Liver (tissue), 9 donors: ENCODE data around the gene RREB1. TPM values are rescaled to one million over a fixed set of nuclear protein-coding genes. Genes with fewer than 3 reads are reported as not detected.
A peak's percentile ranks its signal among the peaks of the same experiment; 100 is the strongest.

Experiments
- DNase-seq: peaks from one replicate; pipeline ENCODE4 v3.0.0-alpha.2; 2017; ENCODE audit warnings: low spot score
- H3K27ac ChIP-seq, 2 donors: one replicate each; pipeline ENCODE4 v1.7.0; 2013; ENCODE audit warnings: inconsistent platforms in 2 of 2, low read length in 2 of 2, control low read depth in 1 of 2, low read depth in 1 of 2, mild to moderate bottlenecking in 1 of 2
- H3K27me3 ChIP-seq, 4 donors: one replicate each; pipeline versions ENCODE4 v1.6.1 to v1.7.0; 2013; ENCODE audit warnings: low read length in 3 of 4, inconsistent platforms in 1 of 4, mild to moderate bottlenecking in 1 of 4, moderate library complexity in 1 of 4; ENCODE audit not compliant: control insufficient read depth in 4 of 4, insufficient read depth in 4 of 4
- H3K36me3 ChIP-seq, 4 donors: one replicate each; pipeline versions ENCODE4 v1.6.1 to v1.7.0; 2013; ENCODE audit warnings: low read length in 3 of 4, mild to moderate bottlenecking in 3 of 4, low read depth in 1 of 4, moderate library complexity in 1 of 4; ENCODE audit not compliant: control insufficient read depth in 4 of 4, insufficient read depth in 3 of 4
- H3K4me1 ChIP-seq, 4 donors: one replicate each; pipeline versions ENCODE4 v1.6.1 to v1.7.0; 2013; ENCODE audit warnings: low read length in 3 of 4, mild to moderate bottlenecking in 3 of 4, moderate library complexity in 1 of 4; ENCODE audit not compliant: control insufficient read depth in 4 of 4, insufficient read depth in 4 of 4
- H3K4me3 ChIP-seq, 3 donors: one replicate each; pipeline versions ENCODE4 v1.6.1 to v1.7.0; 2013; ENCODE audit warnings: low read length in 3 of 3, control low read depth in 1 of 3, low read depth in 1 of 3, mild to moderate bottlenecking in 1 of 3
- H3K9ac ChIP-seq, 2 donors: one replicate each; pipeline ENCODE4 v1.7.0; 2013; ENCODE audit warnings: low read length in 2 of 2, mild to moderate bottlenecking in 2 of 2, moderate library complexity in 2 of 2, control low read depth in 1 of 2, low read depth in 1 of 2
- H3K9me3 ChIP-seq, 4 donors: one replicate each; pipeline versions ENCODE4 v1.6.1 to v1.7.0; 2013; ENCODE audit warnings: low read length in 3 of 4; ENCODE audit not compliant: control insufficient read depth in 4 of 4
- EGR1 ChIP-seq, 2 donors: IDR thresholded peaks; 2 replicates each; pipeline ENCODE4 v1.6.1; 2016 to 2018; ENCODE audit warnings: antibody characterized with exemption in 2 of 2, low read depth in 2 of 2
- FOXA1 ChIP-seq: IDR thresholded peaks from 2 replicates; pipeline ENCODE4 v1.6.1; 2016; ENCODE audit warnings: antibody characterized with exemption
- FOXA2 ChIP-seq: IDR thresholded peaks from 2 replicates; pipeline ENCODE4 v1.6.1; 2016; ENCODE audit warnings: antibody characterized with exemption
- GABPA ChIP-seq, 2 donors: IDR thresholded peaks in 1 of 2; conservative IDR thresholded peaks in 1 of 2; 2 replicates each; pipeline ENCODE4 v1.6.1; 2016; ENCODE audit warnings: antibody characterized with exemption in 2 of 2, mild to moderate bottlenecking in 1 of 2, moderate library complexity in 1 of 2
- HNF4A ChIP-seq, 2 donors: conservative IDR thresholded peaks; 2 replicates each; pipeline ENCODE4 v1.6.1; 2016; ENCODE audit warnings: antibody characterized with exemption in 2 of 2, mild to moderate bottlenecking in 2 of 2
- HNF4G ChIP-seq: IDR thresholded peaks from 2 replicates; pipeline ENCODE4 v1.6.1; 2016; ENCODE audit warnings: antibody characterized with exemption
- JUND ChIP-seq, 2 donors: IDR thresholded peaks; 2 replicates each; pipeline ENCODE4 v1.6.1; 2016; ENCODE audit warnings: antibody characterized with exemption in 2 of 2
- NR2F2 ChIP-seq: IDR thresholded peaks from 2 replicates; pipeline ENCODE4 v1.6.1; 2016; ENCODE audit warnings: antibody characterized with exemption
- RAD21 ChIP-seq, 2 donors: IDR thresholded peaks; 2 replicates each; pipeline ENCODE4 v1.6.1; 2016; ENCODE audit warnings: antibody characterized with exemption in 2 of 2, mild to moderate bottlenecking in 2 of 2
- RXRA ChIP-seq, 2 donors: IDR thresholded peaks; 2 replicates each; pipeline ENCODE4 v1.6.1; 2017 to 2018; ENCODE audit warnings: antibody characterized with exemption in 2 of 2, mild to moderate bottlenecking in 1 of 2
- SP1 ChIP-seq: IDR thresholded peaks from 2 replicates; pipeline ENCODE4 v1.6.1; 2018; ENCODE audit warnings: antibody characterized with exemption, mild to moderate bottlenecking
- TAF1 ChIP-seq: conservative IDR thresholded peaks from 2 replicates; pipeline ENCODE4 v1.6.1; 2016; ENCODE audit warnings: antibody characterized with exemption, mild to moderate bottlenecking
- YY1 ChIP-seq: IDR thresholded peaks from 2 replicates; pipeline ENCODE4 v1.6.1; 2016; ENCODE audit warnings: antibody characterized with exemption, mild to moderate bottlenecking
- WGBS: extraction: QIAGEN DNeasy Blood & Tissue Kit; methylation state at CpG from one replicate; pipeline ENCODE4 v1.1.7; 2013; 5-methylcytosine and 5-hydroxymethylcytosine counted together
- polyA plus RNA-seq, 2 donors: library from polyadenylated mRNA; stranded (reverse) in 1 of 2; unstranded in 1 of 2; fragments of 200-250 nt in 1 of 2; fragments of >200 nt in 1 of 2; fragmentation: Nextera tagmentation in 1 of 2; extraction: Ambion mirVana in 1 of 2; gene quantifications; one replicate each; pipeline versions ENCODE4 v1.2.1 to v1.2.3, GENCODE V29; 2013 to 2015
- total RNA-seq, 2 donors: library from RNA; depleted of rRNA; stranded (reverse); fragments of >200 nt; gene quantifications; one replicate each; pipeline ENCODE4 v1.2.3, GENCODE V29; 2014
- TF ChIP-seq, protein P1 (sequence below): IDR thresholded peaks from 2 replicates; pipeline ENCODE4 v1.6.1; 2016; ENCODE audit warnings: antibody characterized with exemption
- TF ChIP-seq, protein P2 (sequence below): IDR thresholded peaks from 2 replicates; pipeline ENCODE4 v1.6.1; 2016; ENCODE audit warnings: antibody characterized with exemption, mild to moderate bottlenecking
- TF ChIP-seq, protein P3 (sequence below): IDR thresholded peaks from 2 replicates; pipeline ENCODE4 v1.6.1; 2016; ENCODE audit warnings: antibody characterized with exemption
- TF ChIP-seq, protein P4 (sequence below): IDR thresholded peaks from 2 replicates; pipeline ENCODE4 v1.6.1; 2016; ENCODE audit warnings: antibody characterized with exemption
- TF ChIP-seq, protein P5 (sequence below): fragments of 150-350 bp; IDR thresholded peaks from 2 replicates; pipeline ENCODE4 v1.5.1; 2017; ENCODE audit warnings: improper control_type of control experiment, low read depth, low read length; ENCODE audit not compliant: missing input control
- donor health status: healthy.
- donor health status: healthy.
- donor health status: healthy.
- donor health status: healthy.
- donor health status: healthy.

Gene RREB1
- total and polyA plus RNA-seq, 4 donors = 10.1 to 28.9 (median 17.3) TPM

DNA sequence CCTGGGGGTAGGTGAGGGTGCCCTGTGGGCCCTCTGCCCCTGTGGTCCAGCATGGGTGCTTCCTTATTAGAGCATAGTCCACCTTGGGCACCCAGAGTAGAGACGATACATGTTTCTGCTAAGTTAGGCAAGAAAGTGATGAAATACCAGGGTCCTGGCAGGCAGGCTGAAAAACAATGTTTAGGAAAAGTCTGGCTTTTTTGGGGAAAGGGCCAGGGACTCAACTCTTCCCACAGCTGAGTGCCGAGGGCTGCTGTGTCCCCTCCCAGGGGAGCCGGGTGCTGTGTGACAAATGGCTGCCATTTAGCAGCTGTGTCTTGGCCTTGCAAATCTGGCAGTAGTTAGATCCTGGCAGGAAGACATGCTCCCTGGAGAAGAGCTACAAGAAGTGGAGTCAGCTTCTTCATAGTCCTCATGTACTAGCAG is 61.5 kb downstream of the RREB1 start:
- 29% methylated on average over 3 of the region's 3 CpGs for WGBS
- no peaks in the 10 kb centered on the region for H3K27me3 ChIP-seq
- H3K36me3 ChIP-seq = no peaks in the 10 kb centered on the region
- DNase-seq = no peak
- peak; percentile 49 to 62 for TF ChIP-seq RXRA (IDR thresholded peaks at IDR 0.05)
- TF ChIP-seq, protein P1, sequence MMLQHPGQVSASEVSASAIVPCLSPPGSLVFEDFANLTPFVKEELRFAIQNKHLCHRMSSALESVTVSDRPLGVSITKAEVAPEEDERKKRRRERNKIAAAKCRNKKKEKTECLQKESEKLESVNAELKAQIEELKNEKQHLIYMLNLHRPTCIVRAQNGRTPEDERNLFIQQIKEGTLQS = peak; percentile 73
- peak; percentile 34 for TF ChIP-seq SP1
- no peak for TF ChIP-seq TAF1
- peak in 1 of 2 donors; percentile 4 for TF ChIP-seq RAD21 (IDR thresholded peaks at IDR 0.05)
- peak; percentile 75 to 76 for TF ChIP-seq HNF4A (conservative IDR thresholded peaks at IDR 0.05)
- H3K9ac ChIP-seq = no peak overlapping the region
- no peaks in the 10 kb centered on the region for H3K9me3 ChIP-seq
- H3K4me1 ChIP-seq = peaks cover 28 to 79% (median 76%) of the 10 kb centered on the region in 4 donors
- H3K4me3 ChIP-seq = no peak overlapping the region
- peak overlapping the region; percentile 64 to 79 for H3K27ac ChIP-seq

DNA sequence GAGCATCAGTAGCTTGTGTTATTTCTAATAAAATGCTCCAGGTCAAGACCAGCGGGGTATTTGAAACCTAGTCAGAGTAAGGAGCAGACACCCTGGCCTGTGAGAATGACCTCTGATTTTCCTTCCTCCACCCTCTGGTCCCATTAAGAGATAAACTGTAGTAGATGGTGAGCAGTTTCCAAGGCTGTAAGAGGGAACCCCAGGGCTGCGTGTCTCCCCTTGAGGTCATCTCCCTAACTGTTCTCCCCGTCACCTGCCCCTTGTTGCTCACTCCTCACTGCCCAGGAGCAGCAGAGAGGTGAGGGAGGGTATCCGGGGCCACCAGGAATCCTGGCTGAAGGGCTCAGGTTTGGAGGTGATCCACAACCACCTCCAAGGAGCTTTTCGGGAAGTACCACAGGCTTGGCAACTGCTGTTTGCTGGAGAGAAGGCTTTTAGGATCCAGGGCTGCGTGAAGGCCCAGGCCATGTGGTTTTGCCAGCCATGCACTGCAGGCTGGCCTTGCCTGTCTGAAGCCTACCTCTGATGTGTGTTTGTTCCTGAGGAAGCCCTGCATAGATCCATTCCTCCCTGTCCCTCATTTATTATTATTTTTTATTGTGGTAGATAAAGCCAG is 62.5 kb downstream of the RREB1 start:
- 79% methylated on average over 6 of the region's 6 CpGs for WGBS
- peaks cover 28 to 70% (median 69%) of the 10 kb centered on the region in 4 donors for H3K4me1 ChIP-seq
- no peaks in the 10 kb centered on the region for H3K36me3 ChIP-seq
- no peak for DNase-seq
- H3K4me3 ChIP-seq = no peak overlapping the region
- no peak for TF ChIP-seq TAF1
- no peaks in the 10 kb centered on the region for H3K27me3 ChIP-seq
- peak overlapping the region in 1 of 2 donors; percentile 18 for H3K9ac ChIP-seq
- peak overlapping the region; percentile 64 to 79 for H3K27ac ChIP-seq
- H3K9me3 ChIP-seq = no peaks in the 10 kb centered on the region

DNA sequence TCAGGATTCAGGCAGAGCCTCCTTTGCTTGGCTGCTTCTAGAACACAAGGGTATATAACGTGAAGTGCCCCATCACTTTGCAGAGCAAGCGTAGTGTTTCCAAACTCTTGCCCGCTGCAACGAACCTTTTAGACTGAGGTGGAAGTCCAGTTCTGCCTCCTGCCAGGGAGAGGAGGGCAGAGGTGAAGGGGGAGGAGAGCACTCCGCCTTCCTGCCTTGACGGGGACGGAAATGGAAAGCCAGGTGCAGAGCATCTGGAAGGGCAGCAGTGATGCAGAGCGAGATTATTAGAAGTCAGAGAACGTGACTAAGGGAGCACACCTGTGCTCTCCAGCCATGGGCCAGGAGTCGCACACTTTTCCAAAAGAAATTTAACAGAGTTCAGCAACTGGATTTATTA is 63.4 kb downstream of the RREB1 start:
- no peak for DNase-seq

More for the DNA sequence above, 63.4 kb downstream of the RREB1 start:
- H3K9me3 ChIP-seq = no peaks in the 10 kb centered on the region
- peak overlapping the region in 1 of 2 donors; percentile 18 for H3K9ac ChIP-seq
- TF ChIP-seq TAF1 = no peak
- peak; percentile 50 for TF ChIP-seq FOXA2
- peak; percentile 100 for TF ChIP-seq HNF4G
- TF ChIP-seq, protein P2, sequence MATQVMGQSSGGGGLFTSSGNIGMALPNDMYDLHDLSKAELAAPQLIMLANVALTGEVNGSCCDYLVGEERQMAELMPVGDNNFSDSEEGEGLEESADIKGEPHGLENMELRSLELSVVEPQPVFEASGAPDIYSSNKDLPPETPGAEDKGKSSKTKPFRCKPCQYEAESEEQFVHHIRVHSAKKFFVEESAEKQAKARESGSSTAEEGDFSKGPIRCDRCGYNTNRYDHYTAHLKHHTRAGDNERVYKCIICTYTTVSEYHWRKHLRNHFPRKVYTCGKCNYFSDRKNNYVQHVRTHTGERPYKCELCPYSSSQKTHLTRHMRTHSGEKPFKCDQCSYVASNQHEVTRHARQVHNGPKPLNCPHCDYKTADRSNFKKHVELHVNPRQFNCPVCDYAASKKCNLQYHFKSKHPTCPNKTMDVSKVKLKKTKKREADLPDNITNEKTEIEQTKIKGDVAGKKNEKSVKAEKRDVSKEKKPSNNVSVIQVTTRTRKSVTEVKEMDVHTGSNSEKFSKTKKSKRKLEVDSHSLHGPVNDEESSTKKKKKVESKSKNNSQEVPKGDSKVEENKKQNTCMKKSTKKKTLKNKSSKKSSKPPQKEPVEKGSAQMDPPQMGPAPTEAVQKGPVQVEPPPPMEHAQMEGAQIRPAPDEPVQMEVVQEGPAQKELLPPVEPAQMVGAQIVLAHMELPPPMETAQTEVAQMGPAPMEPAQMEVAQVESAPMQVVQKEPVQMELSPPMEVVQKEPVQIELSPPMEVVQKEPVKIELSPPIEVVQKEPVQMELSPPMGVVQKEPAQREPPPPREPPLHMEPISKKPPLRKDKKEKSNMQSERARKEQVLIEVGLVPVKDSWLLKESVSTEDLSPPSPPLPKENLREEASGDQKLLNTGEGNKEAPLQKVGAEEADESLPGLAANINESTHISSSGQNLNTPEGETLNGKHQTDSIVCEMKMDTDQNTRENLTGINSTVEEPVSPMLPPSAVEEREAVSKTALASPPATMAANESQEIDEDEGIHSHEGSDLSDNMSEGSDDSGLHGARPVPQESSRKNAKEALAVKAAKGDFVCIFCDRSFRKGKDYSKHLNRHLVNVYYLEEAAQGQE = peak; percentile 64
- TF ChIP-seq JUND (IDR thresholded peaks at IDR 0.05) = peak; percentile 86 to 87
- peak; percentile 90 for TF ChIP-seq NR2F2
- TF ChIP-seq RAD21 (IDR thresholded peaks at IDR 0.05) = peak; percentile 59 to 78
- TF ChIP-seq, protein P3, sequence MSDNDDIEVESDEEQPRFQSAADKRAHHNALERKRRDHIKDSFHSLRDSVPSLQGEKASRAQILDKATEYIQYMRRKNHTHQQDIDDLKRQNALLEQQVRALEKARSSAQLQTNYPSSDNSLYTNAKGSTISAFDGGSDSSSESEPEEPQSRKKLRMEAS = peak; percentile 93
- peak; percentile 99 for TF ChIP-seq SP1
- TF ChIP-seq, protein P1 = peak; percentile 45
- TF ChIP-seq, protein P4, sequence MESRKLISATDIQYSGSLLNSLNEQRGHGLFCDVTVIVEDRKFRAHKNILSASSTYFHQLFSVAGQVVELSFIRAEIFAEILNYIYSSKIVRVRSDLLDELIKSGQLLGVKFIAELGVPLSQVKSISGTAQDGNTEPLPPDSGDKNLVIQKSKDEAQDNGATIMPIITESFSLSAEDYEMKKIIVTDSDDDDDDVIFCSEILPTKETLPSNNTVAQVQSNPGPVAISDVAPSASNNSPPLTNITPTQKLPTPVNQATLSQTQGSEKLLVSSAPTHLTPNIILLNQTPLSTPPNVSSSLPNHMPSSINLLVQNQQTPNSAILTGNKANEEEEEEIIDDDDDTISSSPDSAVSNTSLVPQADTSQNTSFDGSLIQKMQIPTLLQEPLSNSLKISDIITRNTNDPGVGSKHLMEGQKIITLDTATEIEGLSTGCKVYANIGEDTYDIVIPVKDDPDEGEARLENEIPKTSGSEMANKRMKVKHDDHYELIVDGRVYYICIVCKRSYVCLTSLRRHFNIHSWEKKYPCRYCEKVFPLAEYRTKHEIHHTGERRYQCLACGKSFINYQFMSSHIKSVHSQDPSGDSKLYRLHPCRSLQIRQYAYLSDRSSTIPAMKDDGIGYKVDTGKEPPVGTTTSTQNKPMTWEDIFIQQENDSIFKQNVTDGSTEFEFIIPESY = peak; percentile 66
- TF ChIP-seq HNF4A (conservative IDR thresholded peaks at IDR 0.05) = peak; percentile 100
- peak in 1 of 2 donors; percentile 66 for TF ChIP-seq EGR1 (IDR thresholded peaks at IDR 0.05; ENCODE audit: low read depth in 2 of 2)
- TF ChIP-seq, protein P5, sequence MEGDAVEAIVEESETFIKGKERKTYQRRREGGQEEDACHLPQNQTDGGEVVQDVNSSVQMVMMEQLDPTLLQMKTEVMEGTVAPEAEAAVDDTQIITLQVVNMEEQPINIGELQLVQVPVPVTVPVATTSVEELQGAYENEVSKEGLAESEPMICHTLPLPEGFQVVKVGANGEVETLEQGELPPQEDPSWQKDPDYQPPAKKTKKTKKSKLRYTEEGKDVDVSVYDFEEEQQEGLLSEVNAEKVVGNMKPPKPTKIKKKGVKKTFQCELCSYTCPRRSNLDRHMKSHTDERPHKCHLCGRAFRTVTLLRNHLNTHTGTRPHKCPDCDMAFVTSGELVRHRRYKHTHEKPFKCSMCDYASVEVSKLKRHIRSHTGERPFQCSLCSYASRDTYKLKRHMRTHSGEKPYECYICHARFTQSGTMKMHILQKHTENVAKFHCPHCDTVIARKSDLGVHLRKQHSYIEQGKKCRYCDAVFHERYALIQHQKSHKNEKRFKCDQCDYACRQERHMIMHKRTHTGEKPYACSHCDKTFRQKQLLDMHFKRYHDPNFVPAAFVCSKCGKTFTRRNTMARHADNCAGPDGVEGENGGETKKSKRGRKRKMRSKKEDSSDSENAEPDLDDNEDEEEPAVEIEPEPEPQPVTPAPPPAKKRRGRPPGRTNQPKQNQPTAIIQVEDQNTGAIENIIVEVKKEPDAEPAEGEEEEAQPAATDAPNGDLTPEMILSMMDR = no peak
- peak; percentile 39 to 75 for TF ChIP-seq GABPA (IDR thresholded peaks at IDR 0.05 in 1 of 2, conservative IDR thresholded peaks at IDR 0.05 in 1 of 2)
- peak; percentile 98 to 99 for TF ChIP-seq RXRA (IDR thresholded peaks at IDR 0.05)
- peak; percentile 90 for TF ChIP-seq YY1
- TF ChIP-seq FOXA1 = no peak
- no peaks in the 10 kb centered on the region for H3K27me3 ChIP-seq
- H3K4me1 ChIP-seq = peaks cover 27 to 67% (median 61%) of the 10 kb centered on the region in 4 donors
- H3K36me3 ChIP-seq = no peaks in the 10 kb centered on the region
- H3K4me3 ChIP-seq = no peak overlapping the region
- peak overlapping the region; percentile 64 to 79 for H3K27ac ChIP-seq
- WGBS = 35% methylated on average over 10 of the region's 10 CpGs
